ENCODE results near the gene LPP.

Gene LPP

DNA sequence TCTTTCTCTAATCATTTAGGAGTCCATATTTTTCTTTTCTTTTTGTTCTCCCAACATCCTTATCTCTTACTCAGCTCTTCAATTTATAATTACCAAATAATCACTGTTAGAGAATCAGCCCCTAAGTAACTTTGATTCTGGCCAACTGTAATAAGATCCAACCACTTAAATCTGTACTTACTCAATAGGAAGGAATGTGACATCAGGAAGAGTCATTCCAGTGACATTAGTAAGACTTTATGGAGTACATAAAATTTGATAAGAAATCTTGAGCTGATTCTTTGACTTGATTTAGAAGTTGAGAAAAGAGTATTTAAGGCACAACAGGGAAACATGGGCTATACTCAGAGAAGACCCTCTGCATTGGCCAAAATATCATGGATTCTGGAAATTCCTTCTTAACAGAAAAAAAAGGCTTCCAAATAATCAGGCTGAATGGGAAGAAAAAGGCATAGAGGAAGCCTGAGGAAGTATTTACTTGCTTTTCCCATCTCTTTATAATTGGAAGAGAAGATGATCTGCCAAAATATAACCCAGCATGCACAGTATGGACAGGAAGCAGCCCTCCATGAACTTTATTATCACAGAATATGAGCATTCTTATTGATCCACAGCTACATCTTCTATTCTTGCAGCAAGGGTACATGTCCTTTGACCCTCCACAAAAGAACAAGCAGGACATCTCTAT, 728.1 kb downstream of the LPP start:
- no peak overlapping the region for H3K27ac ChIP-seq (ENCODE audit: low read depth, low read length)
- H3F3A ChIP-seq (ENCODE audit: insufficient read depth) = no peaks in the 10 kb centered on the region

DNA sequence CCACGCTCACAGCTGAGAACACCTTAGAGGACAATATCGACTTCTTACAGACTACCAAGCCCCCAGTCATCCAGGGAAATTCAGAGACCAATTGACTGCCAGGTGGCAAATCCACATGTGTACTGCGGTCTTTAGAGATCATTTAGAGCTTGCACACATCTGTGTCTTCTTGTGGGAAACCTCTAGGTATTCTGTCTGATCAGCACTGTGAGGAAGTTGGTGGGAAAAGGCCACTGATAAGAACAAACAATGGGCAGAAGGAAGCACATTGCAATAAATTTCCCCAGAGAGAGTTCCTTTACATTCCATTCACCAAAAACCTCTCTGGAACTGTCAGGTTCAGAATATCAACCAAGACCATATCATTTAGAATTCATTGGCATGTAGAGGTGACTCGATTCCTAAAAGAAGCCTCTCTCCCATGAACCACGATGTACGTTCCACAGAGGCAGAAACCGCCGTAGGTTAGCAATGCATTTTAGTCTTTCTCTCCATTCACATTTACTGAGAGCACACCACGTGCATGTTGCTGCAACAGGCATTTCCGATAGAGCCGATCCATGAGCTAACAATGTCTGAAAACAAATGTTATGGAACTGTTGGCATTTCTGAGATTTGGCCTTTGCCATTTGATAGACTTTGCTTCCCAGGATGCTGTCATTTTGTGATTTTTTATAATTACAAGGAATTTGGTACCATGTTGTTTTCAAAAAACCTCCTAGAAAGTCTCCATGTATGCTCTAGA, 730.5 kb downstream of the LPP start:
- TF ChIP-seq, protein P1, sequence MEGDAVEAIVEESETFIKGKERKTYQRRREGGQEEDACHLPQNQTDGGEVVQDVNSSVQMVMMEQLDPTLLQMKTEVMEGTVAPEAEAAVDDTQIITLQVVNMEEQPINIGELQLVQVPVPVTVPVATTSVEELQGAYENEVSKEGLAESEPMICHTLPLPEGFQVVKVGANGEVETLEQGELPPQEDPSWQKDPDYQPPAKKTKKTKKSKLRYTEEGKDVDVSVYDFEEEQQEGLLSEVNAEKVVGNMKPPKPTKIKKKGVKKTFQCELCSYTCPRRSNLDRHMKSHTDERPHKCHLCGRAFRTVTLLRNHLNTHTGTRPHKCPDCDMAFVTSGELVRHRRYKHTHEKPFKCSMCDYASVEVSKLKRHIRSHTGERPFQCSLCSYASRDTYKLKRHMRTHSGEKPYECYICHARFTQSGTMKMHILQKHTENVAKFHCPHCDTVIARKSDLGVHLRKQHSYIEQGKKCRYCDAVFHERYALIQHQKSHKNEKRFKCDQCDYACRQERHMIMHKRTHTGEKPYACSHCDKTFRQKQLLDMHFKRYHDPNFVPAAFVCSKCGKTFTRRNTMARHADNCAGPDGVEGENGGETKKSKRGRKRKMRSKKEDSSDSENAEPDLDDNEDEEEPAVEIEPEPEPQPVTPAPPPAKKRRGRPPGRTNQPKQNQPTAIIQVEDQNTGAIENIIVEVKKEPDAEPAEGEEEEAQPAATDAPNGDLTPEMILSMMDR (IDR thresholded peaks at IDR 0.05; ENCODE audit: insufficient read depth, low read length, poor library complexity, severe bottlenecking) = no peak
- TF ChIP-seq EZH2phosphoT487 (conservative IDR thresholded peaks at IDR 0.05; ENCODE audit: low read length) = no peak
- Histone ChIP-seq H3K4me2 (ENCODE audit: low read depth, low read length, poor library complexity, severe bottlenecking) (no peak overlapping the region), H3K4me3 (ENCODE audit: insufficient read depth, low read length, poor library complexity, severe bottlenecking) (no peak overlapping the region), H3K27ac (ENCODE audit: low read depth, low read length) (no peak overlapping the region), H2AFZ (ENCODE audit: low read depth, low read length, severe bottlenecking) (no peak overlapping the region), H3K9me3 (ENCODE audit: insufficient read depth, low read length) (no peaks in the 10 kb centered on the region), H3K36me3 (ENCODE audit: low read length) (no peaks in the 10 kb centered on the region), H3K9ac (ENCODE audit: low read length) (no peak overlapping the region), H4K20me1 (ENCODE audit: low read depth, low read length) (no peaks in the 10 kb centered on the region), H3K27me3 (ENCODE audit: low read length) (no peaks in the 10 kb centered on the region), H3K9me2 (replicated peaks; ENCODE audit: insufficient read depth, low read length) (no peaks in the 10 kb centered on the region), H3F3A (ENCODE audit: insufficient read depth) (no peaks in the 10 kb centered on the region), H3K79me2 (ENCODE audit: insufficient read depth, low read length) (no peaks in the 10 kb centered on the region)

More for the DNA sequence above, 728.1 kb downstream of the LPP start:
- no peak overlapping the region for H3K9ac ChIP-seq (ENCODE audit: low read length)
- no peaks in the 10 kb centered on the region for H3K9me2 ChIP-seq (replicated peaks; ENCODE audit: insufficient read depth, low read length)
- H3K27me3 ChIP-seq (ENCODE audit: low read length) = no peaks in the 10 kb centered on the region
- H3K36me3 ChIP-seq (ENCODE audit: low read length) = 0 out of 2 replicates have a peak, but pooled peaks cover 4% of the 10 kb centered on the region
- no peak overlapping the region for H3K4me2 ChIP-seq (ENCODE audit: low read depth, low read length, poor library complexity, severe bottlenecking)
- H3K9me3 ChIP-seq (ENCODE audit: insufficient read depth, low read length) = no peaks in the 10 kb centered on the region
- no peak overlapping the region for H3K4me3 ChIP-seq (ENCODE audit: insufficient read depth, low read length, poor library complexity, severe bottlenecking)
- no peaks in the 10 kb centered on the region for H3K79me2 ChIP-seq (ENCODE audit: insufficient read depth, low read length)
- H4K20me1 ChIP-seq (ENCODE audit: low read depth, low read length) = no peaks in the 10 kb centered on the region
- no peak overlapping the region for H2AFZ ChIP-seq (ENCODE audit: low read depth, low read length, severe bottlenecking)
- no peak for TF ChIP-seq EZH2phosphoT487 (conservative IDR thresholded peaks at IDR 0.05; ENCODE audit: low read length)
- TF ChIP-seq, protein P1 (IDR thresholded peaks at IDR 0.05; ENCODE audit: insufficient read depth, low read length, poor library complexity, severe bottlenecking) = no peak

DNA sequence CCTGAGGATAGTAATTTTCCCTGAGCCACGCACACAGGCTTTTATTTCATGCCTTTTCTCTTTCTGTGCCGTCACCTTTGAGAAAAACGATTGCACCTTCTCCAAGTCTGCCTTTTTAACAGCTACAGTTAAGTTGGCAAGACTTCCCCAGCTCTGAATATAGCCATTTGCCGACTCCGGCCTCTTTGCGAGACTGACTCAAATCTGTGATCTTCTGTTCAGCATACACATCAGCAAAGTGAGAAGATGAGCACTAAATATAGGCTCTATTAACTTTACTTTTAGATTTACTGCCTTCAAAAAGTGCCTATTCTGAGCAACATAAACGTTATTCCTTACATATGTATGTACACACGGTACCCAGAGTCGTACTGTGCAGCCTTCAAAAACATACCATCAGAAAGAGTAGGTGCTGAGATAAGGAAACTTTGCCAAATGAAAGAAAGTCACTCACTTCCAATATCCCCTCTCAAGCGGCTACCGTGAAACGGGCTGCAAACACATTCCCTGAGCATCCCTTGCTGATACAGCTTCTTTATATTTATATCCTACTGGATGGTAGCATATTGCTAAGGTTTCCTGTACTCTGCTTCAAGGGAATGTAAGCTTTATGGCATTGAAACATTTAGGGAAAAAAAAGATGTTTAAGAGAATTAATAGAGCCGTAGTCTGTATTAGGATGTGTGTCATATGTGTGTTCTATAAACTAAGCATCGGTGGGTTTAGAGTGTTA, 734.5 kb downstream of the LPP start:
- H4K20me1 ChIP-seq (ENCODE audit: low read depth, low read length) = no peaks in the 10 kb centered on the region
- no peak overlapping the region for H3K27ac ChIP-seq (ENCODE audit: low read depth, low read length)
- TF ChIP-seq, protein P1 (IDR thresholded peaks at IDR 0.05; ENCODE audit: insufficient read depth, low read length, poor library complexity, severe bottlenecking) = no peak
- TF ChIP-seq EZH2phosphoT487 (conservative IDR thresholded peaks at IDR 0.05; ENCODE audit: low read length) = no peak
- H3K4me3 ChIP-seq (ENCODE audit: insufficient read depth, low read length, poor library complexity, severe bottlenecking) = no peak overlapping the region
- no peak overlapping the region for H2AFZ ChIP-seq (ENCODE audit: low read depth, low read length, severe bottlenecking)
- H3F3A ChIP-seq (ENCODE audit: insufficient read depth) = no peaks in the 10 kb centered on the region
- H3K9me2 ChIP-seq (replicated peaks; ENCODE audit: insufficient read depth, low read length) = no peaks in the 10 kb centered on the region
- no peaks in the 10 kb centered on the region for H3K27me3 ChIP-seq (ENCODE audit: low read length)
- H3K36me3 ChIP-seq (ENCODE audit: low read length) = no peaks in the 10 kb centered on the region
- H3K79me2 ChIP-seq (ENCODE audit: insufficient read depth, low read length) = no peaks in the 10 kb centered on the region
- H3K9me3 ChIP-seq (ENCODE audit: insufficient read depth, low read length) = no peaks in the 10 kb centered on the region
- H3K9ac ChIP-seq (ENCODE audit: low read length) = no peak overlapping the region
- H3K4me2 ChIP-seq (ENCODE audit: low read depth, low read length, poor library complexity, severe bottlenecking) = no peak overlapping the region

Data from SU-DHL-6 (cell line).